Right cardiac atrium (tissue), 5 donors: ENCODE results near the gene CYP2W1. TPM values are rescaled to one million over a fixed set of nuclear protein-coding genes. Genes with fewer than 3 reads are reported as not detected.

ENCODE experiments used
- ATAC-seq, 2 donors: fragments of 200-7000 bp; cut with Tn5 transposase; one replicate each; pipeline versions ENCODE4 v1.8.0 to v1.9.1; 2020; ENCODE audit warnings: moderate library complexity in 2 of 2, mild to moderate bottlenecking in 1 of 2
- DNase-seq, 3 donors: peaks; one replicate each; pipeline ENCODE4 v3.0.0-alpha.2; 2020
- H3K27ac ChIP-seq: one replicate; pipeline ENCODE4 v1.5.1; 2013; ENCODE audit warnings: mild to moderate bottlenecking, low read length, control low read depth, moderate library complexity
- H3K27me3 ChIP-seq: one replicate; pipeline ENCODE4 v1.6.1; 2013; ENCODE audit not compliant: control insufficient read depth, insufficient read depth
- H3K4me1 ChIP-seq: one replicate; pipeline ENCODE4 v1.6.1; 2013; ENCODE audit warnings: low read length; ENCODE audit not compliant: control insufficient read depth, insufficient read depth
- H3K4me3 ChIP-seq: one replicate; pipeline ENCODE4 v1.5.1; 2013; ENCODE audit warnings: low read length, control low read depth
- H3K9me3 ChIP-seq: one replicate; pipeline ENCODE4 v1.6.1; 2013; ENCODE audit warnings: low read length; ENCODE audit not compliant: control insufficient read depth
- WGBS: extraction: QIAGEN DNeasy Blood & Tissue Kit; methylation state at CpG from one replicate; pipeline ENCODE4 v1.1.7; 2013; 5-methylcytosine and 5-hydroxymethylcytosine counted together
- intact Hi-C, 4 donors: fragments of 100-400 bp; cut with DNase I; formaldehyde crosslinking; loops; one replicate each; pipeline versions ENCODE4 v1.11.0 to v1.14.0; 2022 to 2023
- polyA plus RNA-seq: library from polyadenylated mRNA; stranded (reverse); fragments of 200-250 nt; gene quantifications from one replicate; pipeline ENCODE4 v1.2.3, GENCODE V29; 2013
- total RNA-seq, 4 donors: library from RNA; stranded (reverse); fragmentation: NEBNext Ultra II Directional; extraction: Animal tissue kit (Norgen Biotek cat#: 25700); gene quantifications; one replicate each; pipeline ENCODE4 v1.2.1, GENCODE V29; 2021
- donor health status: healthy with polysubstance abuse.
- donor health status: DM: no; HTN: yes; CAD: no.
- donor health status: DM: no; HTN: no; CAD: no.
- donor health status: DM: no; HTN: yes; CAD: no; lungs with severe emphysema.
- donor health status: DM: yes; HTN: yes; CAD: no.

CYP2W1 gene
- total and polyA plus RNA-seq, 5 donors: not detected

GRCh38 chr7:961546-962400, 21.2 kb upstream of the CYP2W1 start:
- Histone ChIP-seq H3K4me3 (no peak overlapping the region), H3K4me1 (peaks cover 7% of the 10 kb centered on the region), H3K27me3 (no peaks in the 10 kb centered on the region), H3K27ac (no peak overlapping the region), H3K9me3 (no peaks in the 10 kb centered on the region)
- DNase-seq (peak; percentile 8 to 50 (median 29)), ATAC-seq (no peak)
- intact Hi-C loops: no loop called here
- WGBS: 89% methylated on average over 37 of the region's 37 CpGs

- Histone ChIP-seq H3K27ac (no peak overlapping the region), H3K4me1 (peaks cover 7% of the 10 kb centered on the region), H3K27me3 (no peaks in the 10 kb centered on the region), H3K4me3 (no peak overlapping the region), H3K9me3 (no peaks in the 10 kb centered on the region)
- WGBS: 82% methylated on average over 17 of the region's 17 CpGs
- intact Hi-C loops: no loop called here
- DNase-seq (peak; percentile 7 to 54 (median 33)), ATAC-seq (no peak)
Observed at GRCh38 chr7:962401-963081, 20.4 kb upstream of the CYP2W1 start.

- no peaks in the 10 kb centered on the region for H3K27me3 ChIP-seq
- H3K27ac ChIP-seq: no peak overlapping the region
- no peak for ATAC-seq
- WGBS: 42% methylated on average over 37 of the region's 37 CpGs
- no peak overlapping the region for H3K4me3 ChIP-seq
- peaks cover 7% of the 10 kb centered on the region for H3K4me1 ChIP-seq
- peak; percentile 14 to 63 (median 61) for DNase-seq
- intact Hi-C loops: no loop called here
- no peaks in the 10 kb centered on the region for H3K9me3 ChIP-seq
Observed at GRCh38 chr7:963236-964078, 19.5 kb upstream of the CYP2W1 start.

- no peaks in the 10 kb centered on the region for H3K9me3 ChIP-seq
- peaks cover 7% of the 10 kb centered on the region for H3K4me1 ChIP-seq
- intact Hi-C loops: no loop called here
- H3K27ac ChIP-seq: peak overlapping the region; percentile 67
- DNase-seq: peak; percentile 28 to 68 (median 67)
- WGBS: 18% methylated on average over 27 of the region's 27 CpGs
- peak; percentile 34 to 59 for ATAC-seq
- no peaks in the 10 kb centered on the region for H3K27me3 ChIP-seq
- H3K4me3 ChIP-seq: no peak overlapping the region
Observed at GRCh38 chr7:964401-965231, 18.4 kb upstream of the CYP2W1 start.

GRCh38 chr7:966291-967069, 16.5 kb upstream of the CYP2W1 start:
- intact Hi-C loops: no loop called here
- no peaks in the 10 kb centered on the region for H3K27me3 ChIP-seq
- 82% methylated on average over 22 of the region's 22 CpGs for WGBS
- H3K4me1 ChIP-seq: peaks cover 7% of the 10 kb centered on the region
- H3K27ac ChIP-seq: no peak overlapping the region
- ATAC-seq: no peak
- DNase-seq: peak; percentile 4 to 48 (median 34)
- H3K9me3 ChIP-seq: no peaks in the 10 kb centered on the region
- H3K4me3 ChIP-seq: no peak overlapping the region

GRCh38 chr7:967361-968082, 15.5 kb upstream of the CYP2W1 start:
- ATAC-seq: no peak
- H3K27me3 ChIP-seq: no peaks in the 10 kb centered on the region
- peaks cover 7% of the 10 kb centered on the region for H3K4me1 ChIP-seq
- peak in 2 of 3 donors; percentile 26 to 42 for DNase-seq
- intact Hi-C loops: no loop called here
- H3K9me3 ChIP-seq: no peaks in the 10 kb centered on the region
- H3K27ac ChIP-seq: no peak overlapping the region
- no peak overlapping the region for H3K4me3 ChIP-seq
- WGBS: 91% methylated on average over 39 of the region's 39 CpGs

GRCh38 chr7:968205-969105, 14.5 kb upstream of the CYP2W1 start:
- DNase-seq (no peak), ATAC-seq (no peak)
- no peak overlapping the region for H3K4me3 ChIP-seq
- no peaks in the 10 kb centered on the region for H3K9me3 ChIP-seq
- WGBS: 86% methylated on average over 24 of the region's 24 CpGs
- H3K4me1 ChIP-seq: peaks cover 7% of the 10 kb centered on the region
- intact Hi-C loops: no loop called here
- H3K27me3 ChIP-seq: no peaks in the 10 kb centered on the region
- H3K27ac ChIP-seq: no peak overlapping the region

- intact Hi-C loops: no loop called here
- peaks cover 5% of the 10 kb centered on the region for H3K4me1 ChIP-seq
- H3K9me3 ChIP-seq: no peaks in the 10 kb centered on the region
- 93% methylated on average over 11 of the region's 11 CpGs for WGBS
- no peak for DNase-seq
- ATAC-seq: no peak
- H3K27ac ChIP-seq: no peak overlapping the region
- no peak overlapping the region for H3K4me3 ChIP-seq
- H3K27me3 ChIP-seq: no peaks in the 10 kb centered on the region
Observed at GRCh38 chr7:969403-969802, 13.6 kb upstream of the CYP2W1 start.

GRCh38 chr7:970744-971143, 12.2 kb upstream of the CYP2W1 start:
- no peaks in the 10 kb centered on the region for H3K4me1 ChIP-seq
- ATAC-seq (no peak), DNase-seq (no peak)
- no peak overlapping the region for H3K27ac ChIP-seq
- H3K27me3 ChIP-seq: no peaks in the 10 kb centered on the region
- H3K9me3 ChIP-seq: no peaks in the 10 kb centered on the region
- WGBS: 80% methylated on average over 6 of the region's 6 CpGs
- intact Hi-C loops: no loop called here
- H3K4me3 ChIP-seq: no peak overlapping the region
